ENCODE results near the gene TBL1X.

The TBL1X gene

GRCh38 chrX:9628779-9629493 is 164.1 kb downstream of the TBL1X start:
- TF ChIP-seq CTCF (conservative IDR thresholded peaks at IDR 0.05): no peak
- H3K27ac ChIP-seq: peak overlapping the region; percentile 59

GRCh38 chrX:9634551-9634950 is 169.7 kb downstream of the TBL1X start:
- H3K27ac ChIP-seq: no peak overlapping the region
- TF ChIP-seq CTCF (conservative IDR thresholded peaks at IDR 0.05): no peak

- H3K27ac ChIP-seq: no peak overlapping the region
- no peak for TF ChIP-seq CTCF (conservative IDR thresholded peaks at IDR 0.05)
These were observed 170.5 kb downstream of the TBL1X start for GRCh38 chrX:9635368-9635767.

GRCh38 chrX:9635803-9636202 is 170.9 kb downstream of the TBL1X start:
- H3K27ac ChIP-seq: no peak overlapping the region
- TF ChIP-seq CTCF (conservative IDR thresholded peaks at IDR 0.05): no peak

- no peak for TF ChIP-seq CTCF (conservative IDR thresholded peaks at IDR 0.05)
- peak overlapping the region; percentile 13; the same call in 1 of the 2 replicates for H3K27ac ChIP-seq
These were observed 174.0 kb downstream of the TBL1X start for GRCh38 chrX:9638871-9639270.

- no peak for TF ChIP-seq CTCF (conservative IDR thresholded peaks at IDR 0.05)
- H3K27ac ChIP-seq: no peak overlapping the region
These were observed 177.6 kb downstream of the TBL1X start for GRCh38 chrX:9642270-9642995.

- TF ChIP-seq CTCF (conservative IDR thresholded peaks at IDR 0.05): no peak
These were observed 178.9 kb downstream of the TBL1X start for GRCh38 chrX:9643807-9644206.

More at GRCh38 chrX:9643807-9644206, 178.9 kb downstream of the TBL1X start:
- H3K27ac ChIP-seq: no peak overlapping the region

Measured in VCaP (cell line).